Ectodermal cell (in vitro differentiated cells): ENCODE data around the gene ELP2.

Source experiments
- H3K27ac ChIP-seq: 2 replicates; pipeline ENCODE4 v1.7.0; 2013; ENCODE audit warnings: mild to moderate bottlenecking, low read depth, low read length; ENCODE audit not compliant: insufficient read depth, poor library complexity, severe bottlenecking
- H3K27me3 ChIP-seq: 2 replicates; pipeline ENCODE4 v1.7.0; 2013; ENCODE audit warnings: mild to moderate bottlenecking, low read length; ENCODE audit not compliant: insufficient read depth, control insufficient read depth, poor library complexity, severe bottlenecking
- H3K36me3 ChIP-seq: one replicate; pipeline ENCODE4 v1.7.0; 2013; ENCODE audit warnings: low read length; ENCODE audit not compliant: control insufficient read depth, insufficient read depth
- H3K4me1 ChIP-seq: one replicate; pipeline ENCODE4 v1.7.0; 2013; ENCODE audit warnings: low read length; ENCODE audit not compliant: control insufficient read depth, insufficient read depth
- H3K4me3 ChIP-seq: 2 replicates; pipeline ENCODE4 v1.7.0; 2013; ENCODE audit warnings: low read depth, low read length, control low read depth; ENCODE audit not compliant: insufficient read depth
- H3K9me3 ChIP-seq: 2 replicates; pipeline ENCODE4 v1.7.0; 2013; ENCODE audit warnings: mild to moderate bottlenecking, low read length, moderate library complexity; ENCODE audit not compliant: control insufficient read depth
- WGBS, 2 experiments: methylation state at CpG; one replicate each; pipeline ENCODE4 v1.1.7; 2013; ENCODE audit warnings: missing lambda C conversion rate in 2 of 2; 5-methylcytosine and 5-hydroxymethylcytosine counted together

ELP2 gene

DNA sequence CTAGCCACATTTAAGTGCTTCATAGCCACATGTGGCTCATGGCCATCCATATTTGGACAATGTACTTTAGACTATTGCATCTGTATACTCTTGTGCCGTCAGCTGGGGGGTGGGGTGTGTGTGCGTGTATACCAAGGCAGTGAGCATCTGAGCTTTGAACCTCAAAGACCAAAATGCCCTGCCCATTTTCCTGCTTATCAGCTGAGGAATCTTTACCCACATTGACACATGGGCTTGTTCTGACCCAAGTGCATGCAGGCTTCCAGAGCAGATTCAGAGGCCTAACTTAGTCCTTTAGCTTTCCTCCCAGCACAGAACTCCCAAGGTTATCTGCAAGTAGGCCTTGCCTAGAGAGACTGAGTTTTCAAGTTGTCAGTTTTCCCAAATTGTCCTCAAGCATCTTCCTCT, 46.5 kb downstream of the ELP2 start:
- H3K4me1 ChIP-seq: no peaks in the 10 kb centered on the region
- no peak overlapping the region for H3K4me3 ChIP-seq
- H3K36me3 ChIP-seq: peaks cover 36% of the 10 kb centered on the region
- H3K27me3 ChIP-seq: no peaks in the 10 kb centered on the region
- 97 to 98% methylated on average over 2 of the region's 2 CpGs for WGBS, 2 experiments
- H3K27ac ChIP-seq: no peak overlapping the region
- no peaks in the 10 kb centered on the region for H3K9me3 ChIP-seq

GRCh38 chr18:36176711-36177110, 47.0 kb downstream of the ELP2 start:
- H3K4me1 ChIP-seq: no peaks in the 10 kb centered on the region
- H3K27ac ChIP-seq: no peak overlapping the region
- H3K36me3 ChIP-seq: peaks cover 32% of the 10 kb centered on the region
- WGBS, 2 experiments: 94 to 96% methylated on average over 9 of the region's 9 CpGs
- H3K4me3 ChIP-seq: no peak overlapping the region
- no peaks in the 10 kb centered on the region for H3K9me3 ChIP-seq
- no peaks in the 10 kb centered on the region for H3K27me3 ChIP-seq

DNA sequence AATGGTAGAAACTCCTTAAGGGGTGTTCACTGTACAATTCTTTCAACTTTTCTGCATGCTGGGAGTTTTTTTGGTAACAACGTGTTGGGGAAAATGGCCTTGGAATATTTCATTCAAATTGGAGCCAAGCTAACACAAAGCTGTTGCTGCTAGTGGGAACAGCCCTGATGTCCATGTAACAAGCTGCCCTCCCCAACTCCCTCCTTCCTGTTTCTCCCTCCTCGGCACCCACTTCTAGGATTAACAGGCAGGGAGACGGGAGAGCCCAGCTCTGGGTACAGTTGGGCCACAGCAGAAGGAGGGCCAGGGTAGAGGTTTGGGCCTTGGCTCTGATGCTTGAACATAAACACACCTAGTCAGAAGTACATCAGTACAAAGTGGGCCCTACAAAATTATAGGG, 48.2 kb downstream of the ELP2 start:
- WGBS, 2 experiments: 92 to 94% methylated on average over 3 of the region's 3 CpGs
- H3K36me3 ChIP-seq: peaks cover 25% of the 10 kb centered on the region
- no peak overlapping the region for H3K27ac ChIP-seq
- H3K9me3 ChIP-seq: no peaks in the 10 kb centered on the region
- no peaks in the 10 kb centered on the region for H3K27me3 ChIP-seq
- H3K4me1 ChIP-seq: no peaks in the 10 kb centered on the region
- H3K4me3 ChIP-seq: no peak overlapping the region

GRCh38 chr18:36179562-36180355, 50.1 kb downstream of the ELP2 start:
- Histone ChIP-seq H3K36me3 (peaks cover 19% of the 10 kb centered on the region), H3K9me3 (no peaks in the 10 kb centered on the region), H3K27me3 (peaks cover 2% of the 10 kb centered on the region), H3K4me3 (no peak overlapping the region), H3K4me1 (no peaks in the 10 kb centered on the region), H3K27ac (no peak overlapping the region)
- WGBS, 2 experiments: 91 to 93% methylated on average over 7 of the region's 7 CpGs

- peaks cover 19% of the 10 kb centered on the region for H3K27me3 ChIP-seq
- H3K36me3 ChIP-seq: peaks cover 7% of the 10 kb centered on the region
- 87 to 88% methylated on average over 6 of the region's 6 CpGs for WGBS, 2 experiments
- no peak overlapping the region for H3K27ac ChIP-seq
- no peaks in the 10 kb centered on the region for H3K4me1 ChIP-seq
- no peaks in the 10 kb centered on the region for H3K9me3 ChIP-seq
- no peak overlapping the region for H3K4me3 ChIP-seq
These were observed 51.7 kb downstream of the ELP2 start for GRCh38 chr18:36181441-36181840.

GRCh38 chr18:36181898-36182506, 52.3 kb downstream of the ELP2 start:
- H3K9me3 ChIP-seq: no peaks in the 10 kb centered on the region
- H3K36me3 ChIP-seq: peaks cover 2% of the 10 kb centered on the region
- peaks cover 25% of the 10 kb centered on the region for H3K27me3 ChIP-seq
- H3K4me1 ChIP-seq: no peaks in the 10 kb centered on the region
- 89 to 94% methylated on average over 3 of the region's 3 CpGs for WGBS, 2 experiments
- no peak overlapping the region for H3K27ac ChIP-seq
- no peak overlapping the region for H3K4me3 ChIP-seq

DNA sequence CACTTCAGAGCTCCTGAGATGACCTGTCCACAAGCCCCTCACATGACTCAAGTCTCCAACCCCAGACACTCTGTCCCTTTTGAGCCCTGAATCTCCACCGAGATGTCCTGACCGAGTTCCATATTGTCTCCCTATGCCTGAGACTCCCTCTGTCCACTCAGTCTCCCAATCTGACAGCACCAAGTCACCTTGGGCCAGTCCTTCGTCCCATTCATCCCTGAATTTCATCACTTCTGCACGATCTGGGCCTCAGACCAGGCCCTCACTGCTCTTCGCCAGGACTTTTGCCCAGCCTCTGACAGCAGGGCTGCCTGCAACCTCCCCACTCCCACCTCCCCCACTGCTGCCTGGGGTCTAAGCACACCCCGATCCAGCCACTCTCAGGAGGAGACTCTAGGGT, 53.3 kb downstream of the ELP2 start:
- Histone ChIP-seq H3K27ac (no peak overlapping the region), H3K4me3 (no peak overlapping the region), H3K36me3 (no peaks in the 10 kb centered on the region), H3K9me3 (no peaks in the 10 kb centered on the region), H3K4me1 (no peaks in the 10 kb centered on the region), H3K27me3 (peaks cover 35% of the 10 kb centered on the region)
- WGBS, 2 experiments: 90% methylated on average over 6 of the region's 6 CpGs

GRCh38 chr18:36183987-36184386, 54.3 kb downstream of the ELP2 start:
- Histone ChIP-seq H3K4me3 (no peak overlapping the region), H3K4me1 (no peaks in the 10 kb centered on the region), H3K27me3 (peaks cover 45% of the 10 kb centered on the region), H3K9me3 (no peaks in the 10 kb centered on the region), H3K27ac (no peak overlapping the region), H3K36me3 (no peaks in the 10 kb centered on the region)
- WGBS, 2 experiments: 93 to 95% methylated on average over 2 of the region's 2 CpGs

- H3K27ac ChIP-seq: no peak overlapping the region
- no peaks in the 10 kb centered on the region for H3K4me1 ChIP-seq
- H3K4me3 ChIP-seq: no peak overlapping the region
- peaks cover 56% of the 10 kb centered on the region for H3K27me3 ChIP-seq
- H3K9me3 ChIP-seq: no peaks in the 10 kb centered on the region
- no peaks in the 10 kb centered on the region for H3K36me3 ChIP-seq
- WGBS, 2 experiments: 68 to 73% methylated on average over 3 of the region's 3 CpGs
These were observed 55.5 kb downstream of the ELP2 start for GRCh38 chr18:36185157-36185556.

DNA sequence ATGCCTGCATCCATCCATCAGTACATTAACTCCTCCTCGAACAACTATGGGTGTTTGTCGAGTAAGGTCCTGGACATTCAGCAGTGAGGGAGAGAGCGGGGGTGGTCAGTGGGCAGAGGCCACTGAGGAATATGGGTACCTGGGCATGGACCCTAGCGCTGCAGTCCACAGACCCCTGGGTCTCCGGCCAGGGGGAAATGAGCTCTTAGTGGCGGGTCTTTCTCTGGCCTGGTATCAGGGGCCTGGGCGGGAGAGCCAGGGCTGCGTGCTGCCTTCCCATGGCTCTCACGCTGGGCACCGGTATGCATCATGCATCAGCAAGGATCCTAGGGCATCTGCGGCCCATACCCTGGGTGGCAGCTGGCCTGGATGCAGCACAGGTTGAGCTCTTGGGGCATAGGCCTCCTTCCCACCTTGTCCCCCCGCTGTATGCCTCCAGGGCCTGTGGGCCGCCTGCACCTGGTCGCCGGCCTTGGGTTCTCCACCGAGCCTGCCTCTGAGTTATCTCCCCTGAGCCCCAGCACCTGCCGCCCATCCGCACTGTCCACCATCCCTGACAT, 56.3 kb downstream of the ELP2 start:
- Histone ChIP-seq H3K27me3 (peaks cover 56% of the 10 kb centered on the region), H3K27ac (no peak overlapping the region), H3K9me3 (no peaks in the 10 kb centered on the region), H3K36me3 (no peaks in the 10 kb centered on the region), H3K4me3 (no peak overlapping the region), H3K4me1 (no peaks in the 10 kb centered on the region)
- 83 to 85% methylated on average over 18 of the region's 18 CpGs for WGBS, 2 experiments
